SK-N-SH (cell line): ENCODE data around the gene DEAF1. TPM values are rescaled to one million over a fixed set of nuclear protein-coding genes. Genes with fewer than 3 reads are reported as not detected.
A peak's percentile ranks its signal among the peaks of the same experiment; 100 is the strongest.

Source experiments
- CTCF ChIA-PET: fragments of 300-600, 350-600 bp; formaldehyde crosslinking; extraction: SDS; loops from one replicate; lab custom pipeline; 2021; lab: Yijun Ruan, JAX
- POLR2A ChIA-PET: fragments of 350-600 bp; sonication (Branson Sonifier 250); formaldehyde crosslinking; extraction: SDS; loops from one replicate; lab custom pipeline; 2020; ENCODE audit warnings: antibody characterized with exemption, inconsistent platforms; lab: Yijun Ruan, JAX
- DNase-seq: peaks from one replicate; pipeline ENCODE4 v3.0.0; 2012
- H2AFZ ChIP-seq: fragments of 200-600 bp; sonication (generic); 2 replicates; pipeline ENCODE4 v1.8.1; 2016; ENCODE audit warnings: antibody characterized with exemption, mild to moderate bottlenecking, low read depth
- H3F3A ChIP-seq: fragments of 200-600 bp; sonication (generic); replicated peaks from 2 replicates; pipeline ENCODE3; 2016; ENCODE audit warnings: antibody characterized with exemption, mild to moderate bottlenecking; ENCODE audit not compliant: insufficient read depth
- H3K27ac ChIP-seq, 2 experiments: fragments of 200-500 bp in 1 of 2; fragments of 200-600 bp in 1 of 2; sonication (Bioruptor generic) in 1 of 2; sonication (generic), shearing (Covaris generic) in 1 of 2; 2 replicates each; pipeline versions ENCODE4 v1.5.1 to v1.6.1; 2014 to 2016; ENCODE audit warnings: low read depth in 2 of 2, inconsistent platforms in 1 of 2, low read length in 1 of 2, mild to moderate bottlenecking in 1 of 2, mixed read lengths in 1 of 2
- H3K27me3 ChIP-seq: fragments of 200-600 bp; sonication (generic), shearing (Covaris generic); 2 replicates; pipeline ENCODE4 v1.6.1; 2016; ENCODE audit warnings: mixed run types; ENCODE audit not compliant: insufficient read depth
- H3K36me3 ChIP-seq, 2 experiments: fragments of 200-500 bp in 1 of 2; fragments of 200-600 bp in 1 of 2; sonication (Bioruptor generic) in 1 of 2; sonication (generic) in 1 of 2; replicated peaks in 1 of 2; 2 replicates each; pipeline versions ENCODE3 to v1.5.1; 2014 to 2016; ENCODE audit warnings: low read length in 1 of 2, mild to moderate bottlenecking in 1 of 2; ENCODE audit not compliant: insufficient read depth in 2 of 2, control insufficient read depth in 1 of 2
- H3K4me1 ChIP-seq, 2 experiments: fragments of 200-500 bp in 1 of 2; fragments of 200-600 bp in 1 of 2; sonication (Bioruptor generic) in 1 of 2; sonication (generic), shearing (Covaris generic) in 1 of 2; 2 replicates each; pipeline versions ENCODE4 v1.5.1 to v1.6.1; 2014 to 2016; ENCODE audit warnings: low read depth in 1 of 2, low read length in 1 of 2, mixed run types in 1 of 2; ENCODE audit not compliant: insufficient read depth in 2 of 2, control insufficient read depth in 1 of 2
- H3K4me2 ChIP-seq: fragments of 200-600 bp; sonication (generic), shearing (Covaris generic); 2 replicates; pipeline ENCODE4 v1.6.1; 2017; ENCODE audit warnings: mixed run types
- H3K4me3 ChIP-seq, 2 experiments: fragments of 200-500 bp in 1 of 2; fragments of 200-600 bp in 1 of 2; sonication (Bioruptor generic) in 1 of 2; sonication (generic), shearing (Covaris generic) in 1 of 2; 2 replicates each; pipeline versions ENCODE4 v1.5.1 to v1.8.1; 2014 to 2016; ENCODE audit warnings: low read depth in 2 of 2, inconsistent platforms in 1 of 2, low read length in 1 of 2, mild to moderate bottlenecking in 1 of 2, mixed read lengths in 1 of 2, moderate library complexity in 1 of 2
- H3K79me2 ChIP-seq: fragments of 200-600 bp; sonication (generic); 2 replicates; pipeline ENCODE4 v1.8.1; 2017; ENCODE audit warnings: mild to moderate bottlenecking; ENCODE audit not compliant: insufficient read depth
- H3K9ac ChIP-seq: fragments of 200-600 bp; sonication (generic); 2 replicates; pipeline ENCODE4 v1.6.1; 2017; ENCODE audit warnings: mixed run types
- H3K9me2 ChIP-seq: fragments of 200-600 bp; sonication (generic); 2 replicates; pipeline ENCODE4 v1.6.1; 2017; ENCODE audit warnings: mixed run types
- H3K9me3 ChIP-seq: fragments of 200-600 bp; sonication (generic); 2 replicates; pipeline ENCODE4 v1.6.1; 2017; ENCODE audit warnings: mixed run types, mild to moderate bottlenecking, moderate library complexity
- H4K20me1 ChIP-seq: fragments of 200-600 bp; sonication (generic); 2 replicates; pipeline ENCODE4 v1.6.1; 2017; ENCODE audit warnings: mild to moderate bottlenecking, mixed run types; ENCODE audit not compliant: insufficient read depth
- CTCF ChIP-seq: fragments of 200-600 bp; sonication (generic); IDR thresholded peaks from 2 replicates; pipeline ENCODE4 v1.6.1; 2017; ENCODE audit warnings: antibody characterized with exemption, mild to moderate bottlenecking, moderate library complexity
- ELF1 ChIP-seq: IDR thresholded peaks from 2 replicates; pipeline ENCODE4 v1.4.0; 2012
- FOSL2 ChIP-seq: IDR thresholded peaks from 2 replicates; pipeline ENCODE4 v1.4.0; 2012; ENCODE audit warnings: low read depth, mild to moderate bottlenecking, moderate library complexity, borderline replicate concordance
- FOXM1 ChIP-seq: IDR thresholded peaks from 2 replicates; pipeline ENCODE4 v1.4.0; 2012; ENCODE audit warnings: low read depth, mild to moderate bottlenecking
- GATA2 ChIP-seq: sonication (generic); formaldehyde crosslinking; IDR thresholded peaks from 2 replicates; pipeline ENCODE4 v1.5.0; 2020; ENCODE audit warnings: mild to moderate bottlenecking, missing genetic modification reagents
- IRF3 ChIP-seq: fragments of 150-350 bp; IDR thresholded peaks from 2 replicates; pipeline ENCODE4 v1.6.1; 2016; ENCODE audit warnings: mild to moderate bottlenecking, low read depth, low read length
- JUND ChIP-seq: IDR thresholded peaks from 2 replicates; pipeline ENCODE4 v1.4.0; 2012
- NFIC ChIP-seq: IDR thresholded peaks from 2 replicates; pipeline ENCODE4 v1.4.0; 2012; ENCODE audit warnings: borderline replicate concordance
- NRF1 ChIP-seq: IDR thresholded peaks from 2 replicates; pipeline ENCODE4 v1.6.1; 2012; ENCODE audit warnings: low read depth, mild to moderate bottlenecking, low read length
- RAD21 ChIP-seq: IDR thresholded peaks from 2 replicates; pipeline ENCODE4 v1.6.1; 2012; ENCODE audit warnings: mild to moderate bottlenecking, low read length
- RCOR1 ChIP-seq: fragments of 150-350 bp; IDR thresholded peaks from 2 replicates; pipeline ENCODE4 v1.6.1; 2017; ENCODE audit warnings: antibody characterized with exemption, low read length
- RFX5 ChIP-seq: IDR thresholded peaks from 2 replicates; pipeline ENCODE4 v1.6.1; 2012; ENCODE audit warnings: mild to moderate bottlenecking, improper control_type of control experiment, low read length
- RXRA ChIP-seq: IDR thresholded peaks from 2 replicates; pipeline ENCODE4 v1.4.0; 2012; ENCODE audit warnings: low read depth, mild to moderate bottlenecking, borderline replicate concordance
- SIN3A ChIP-seq: IDR thresholded peaks from 2 replicates; pipeline ENCODE4 v1.6.1; 2012; ENCODE audit warnings: low read depth, mild to moderate bottlenecking, low read length, moderate library complexity, borderline replicate concordance
- SMC3 ChIP-seq: IDR thresholded peaks from 2 replicates; pipeline ENCODE4 v1.6.1; 2012; ENCODE audit warnings: low read depth, low read length, improper control_type of control experiment
- TCF12 ChIP-seq: IDR thresholded peaks from 2 replicates; pipeline ENCODE4 v1.4.0; 2012
- TEAD4 ChIP-seq: IDR thresholded peaks from 2 replicates; pipeline ENCODE4 v1.4.0; 2012; ENCODE audit warnings: mild to moderate bottlenecking, borderline replicate concordance; ENCODE audit not compliant: insufficient read depth
- USF2 ChIP-seq: fragments of 150-350 bp; IDR thresholded peaks from 2 replicates; pipeline ENCODE4 v1.6.1; 2017; ENCODE audit warnings: antibody characterized with exemption, low read length, low read depth, borderline replicate concordance
- YY1 ChIP-seq: IDR thresholded peaks from 2 replicates; pipeline ENCODE4 v1.4.0; 2012; ENCODE audit warnings: low read depth, mild to moderate bottlenecking
- WGBS: methylation state at CpG from one replicate; pipeline ENCODE4 v1.1.6; 2017; ENCODE audit warnings: low lambda C conversion rate; 5-methylcytosine and 5-hydroxymethylcytosine counted together
- polyA plus RNA-seq, 3 experiments: library from polyadenylated mRNA; depleted of rRNA; stranded (reverse); fragments of >200 nt; gene quantifications; 2 replicates each; pipeline ENCODE4 v1.2.3, GENCODE V29; 2012

The DEAF1 gene
- polyA plus RNA-seq, 1 of the 3 experiments (the other 2 are of a cell fraction): 40.6 TPM

- Histone ChIP-seq H3K79me2 (no peaks in the 10 kb centered on the region), H3K9ac (no peak overlapping the region), H3K36me3 (no peaks in the 10 kb centered on the region), H3F3A (no peaks in the 10 kb centered on the region), H3K4me1 (peaks cover 0 to 5% of the 10 kb centered on the region in 2 experiments; a peak in 1 of 4 replicates), H3K9me3 (no peaks in the 10 kb centered on the region), H3K4me3 (no peak overlapping the region), H3K27me3 (no peaks in the 10 kb centered on the region), H3K27ac (no peak overlapping the region), H3K9me2 (no peaks in the 10 kb centered on the region), H4K20me1 (no peaks in the 10 kb centered on the region)
- 79% methylated on average over 4 of the region's 7 CpGs for WGBS
- DNase-seq: peak; percentile 24
- ChIA-PET CTCF (interaction anchor here (2.7 kb wide), 1 partner anchor 20 kb away, joined by 9 read pairs; no protein-coding TSS in a partner anchor), POLR2A (no interaction called here)
- no peak for TF ChIP-seq RAD21
- TF ChIP-seq YY1: no peak
- no peak for TF ChIP-seq CTCF
- TF ChIP-seq USF2: no peak
- TF ChIP-seq SMC3: no peak
- no peak for TF ChIP-seq TEAD4
- TF ChIP-seq NFIC: no peak
- TF ChIP-seq RFX5: no peak
- no peak for TF ChIP-seq GATA2 (CRISPR knock-in tag)
- TF ChIP-seq NRF1: no peak
- TF ChIP-seq JUND: no peak
- TF ChIP-seq RXRA: no peak
- TF ChIP-seq, all 33 proteins: peak for 0
- no peak overlapping the region for H2AFZ ChIP-seq
- H3K4me2 ChIP-seq: no peak overlapping the region
These were observed 13.5 kb upstream of the DEAF1 start for GRCh38 chr11:708511-708910.

- DNase-seq: peak; percentile 37
- Histone ChIP-seq H3K4me2 (no peak overlapping the region), H3K9me2 (no peaks in the 10 kb centered on the region), H3K36me3 (no peaks in the 10 kb centered on the region), H2AFZ (no peak overlapping the region), H3K9me3 (no peaks in the 10 kb centered on the region), H3K79me2 (no peaks in the 10 kb centered on the region), H3F3A (no peaks in the 10 kb centered on the region), H3K27ac (no peak overlapping the region), H4K20me1 (no peaks in the 10 kb centered on the region), H3K27me3 (no peaks in the 10 kb centered on the region), H3K4me3 (no peak overlapping the region), H3K9ac (no peak overlapping the region), H3K4me1 (peaks cover 0 to 3% of the 10 kb centered on the region in 2 experiments; a peak in 1 of 4 replicates)
- CTCF ChIA-PET: interaction anchor here (1.2 to 2.7 kb wide), 4 partner anchors 12 to 20 kb away, joined by 3 to 9 read pairs (median 4); partner anchors contain the start of genes DEAF1 and TMEM80
- POLR2A ChIA-PET: no interaction called here
- TF ChIP-seq YY1 (no peak), RXRA (no peak), RCOR1 (no peak), NRF1 (no peak), TCF12 (no peak), NFIC (no peak), RFX5 (no peak), ELF1 (no peak), FOXM1 (no peak), IRF3 (no peak), SIN3A (no peak), FOSL2 (no peak)
- WGBS: 72% methylated on average over 11 of the region's 16 CpGs
These were observed 12.9 kb upstream of the DEAF1 start for GRCh38 chr11:707817-708420.
